Ovary (tissue), 3 donors: Measurements from ENCODE around the gene HRH2.

ENCODE experiments used
- CTCF ChIP-seq, 3 donors: fragments of 450-650 bp in 2 of 3; fragments of 200-600 bp in 1 of 3; IDR thresholded peaks; one replicate each; pipeline versions ENCODE4 v1.5.1 to v1.8.0; 2016 to 2022; ENCODE audit warnings: antibody characterized with exemption in 3 of 3, mild to moderate bottlenecking in 1 of 3
- POLR2A ChIP-seq: fragments of 450-650 bp; IDR thresholded peaks from one replicate; pipeline ENCODE4 v1.6.1; 2017; ENCODE audit warnings: antibody characterized with exemption, mild to moderate bottlenecking, moderate library complexity
- donor health status: DM: no; HTN: no; CAD: no.

DNA sequence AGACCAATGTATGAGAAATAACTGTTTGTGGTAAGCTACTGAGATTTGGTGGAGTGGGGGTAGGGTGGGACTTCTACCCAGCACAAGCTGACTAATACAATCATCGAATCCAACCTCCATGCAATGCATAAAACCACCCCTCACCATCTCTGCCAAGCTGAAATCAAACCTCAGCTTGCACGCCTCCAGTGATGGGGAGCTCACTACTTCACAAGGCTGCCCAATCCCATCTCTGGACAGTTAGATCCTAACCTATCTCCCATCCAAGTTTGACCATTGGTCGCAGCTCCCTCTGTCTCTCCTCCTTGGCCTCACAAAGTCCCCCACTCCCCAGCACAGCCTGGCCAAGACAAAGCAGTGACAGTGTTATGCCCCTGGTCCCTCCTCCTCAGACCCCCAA is 47.0 kb upstream of the HRH2 start:
- TF ChIP-seq CTCF (IDR thresholded peaks at IDR 0.05): no peak
- no peak for TF ChIP-seq POLR2A
